Nephron (organoid): ENCODE data around the gene PNPLA6.
A peak's percentile ranks its signal among the peaks of the same experiment; 100 is the strongest.

Source experiments
- H3K27ac Mint-ChIP-seq, 3 experiments: 2 replicates each; pipeline ENCODE4 v1.8.0; 2020; ENCODE audit warnings: mixed read lengths in 3 of 3, mild to moderate bottlenecking in 2 of 3, moderate library complexity in 1 of 3
- H3K27me3 Mint-ChIP-seq: 2 replicates; pipeline ENCODE4 v1.8.0; 2021; ENCODE audit warnings: low read depth, mild to moderate bottlenecking, moderate library complexity, mixed read lengths
- H3K36me3 Mint-ChIP-seq: 2 replicates; pipeline ENCODE4 v1.8.0; 2020; ENCODE audit warnings: low read depth, mixed read lengths
- H3K4me1 Mint-ChIP-seq: 2 replicates; pipeline ENCODE4 v1.8.0; 2020; ENCODE audit warnings: mixed read lengths
- H3K4me3 Mint-ChIP-seq, 3 experiments: 2 replicates each; pipeline ENCODE4 v1.8.0; 2020; ENCODE audit warnings: mild to moderate bottlenecking in 3 of 3, mixed read lengths in 3 of 3, moderate library complexity in 2 of 3
- H3K9me3 Mint-ChIP-seq: 2 replicates; pipeline ENCODE4 v1.8.0; 2020; ENCODE audit warnings: mixed read lengths
- CTCF ChIP-seq, 3 experiments: fragments of 200-600 bp; sonication (generic); IDR thresholded peaks; one replicate each; pipeline ENCODE4 v1.5.0; 2021; ENCODE audit warnings: antibody characterized with exemption in 3 of 3; ENCODE audit not compliant: unreplicated experiment in 3 of 3

PNPLA6 gene

GRCh38 chr19:7550987-7551761, 15.7 kb downstream of the PNPLA6 start:
- Mint-ChIP-seq H3K9me3 (no peaks in the 10 kb centered on the region), H3K4me3 (peak overlapping the region; percentile 72 to 75 (median 75)), H3K27ac (peak overlapping the region in 2 of 3 experiments; percentile 16 to 19), H3K27me3 (peaks cover 6% of the 10 kb centered on the region), H3K36me3 (peaks cover 11% of the 10 kb centered on the region), H3K4me1 (peaks cover 5% of the 10 kb centered on the region)
- TF ChIP-seq CTCF (IDR thresholded peaks at IDR 0.05; ENCODE audit: unreplicated experiment in 3 of 3): no peak

GRCh38 chr19:7552781-7553180, 17.3 kb downstream of the PNPLA6 start:
- Mint-ChIP-seq H3K27me3 (peaks cover 6% of the 10 kb centered on the region), H3K4me3 (peak overlapping the region in 2 of 3 experiments; percentile 41 to 53)

GRCh38 chr19:7554565-7554964, 19.0 kb downstream of the PNPLA6 start:
- H3K27me3 Mint-ChIP-seq: peaks cover 3% of the 10 kb centered on the region
- no peak for TF ChIP-seq CTCF (IDR thresholded peaks at IDR 0.05; ENCODE audit: unreplicated experiment in 3 of 3)
- no peaks in the 10 kb centered on the region for H3K9me3 Mint-ChIP-seq

More at GRCh38 chr19:7552781-7553180, 17.3 kb downstream of the PNPLA6 start:
- Mint-ChIP-seq H3K4me1 (peaks cover 5% of the 10 kb centered on the region), H3K9me3 (no peaks in the 10 kb centered on the region), H3K36me3 (peaks cover 21% of the 10 kb centered on the region), H3K27ac (peak overlapping the region in 1 of 3 experiments; percentile 61)
- no peak for TF ChIP-seq CTCF (IDR thresholded peaks at IDR 0.05; ENCODE audit: unreplicated experiment in 3 of 3)

GRCh38 chr19:7554990-7555864, 19.7 kb downstream of the PNPLA6 start:
- peaks cover 5% of the 10 kb centered on the region for H3K4me1 Mint-ChIP-seq

More at GRCh38 chr19:7554565-7554964, 19.0 kb downstream of the PNPLA6 start:
- Mint-ChIP-seq H3K4me3 (no peak overlapping the region), H3K27ac (no peak overlapping the region), H3K4me1 (peaks cover 5% of the 10 kb centered on the region), H3K36me3 (peaks cover 35% of the 10 kb centered on the region)

GRCh38 chr19:7556696-7557315, 21.3 kb downstream of the PNPLA6 start:
- H3K4me3 Mint-ChIP-seq: no peak overlapping the region
- TF ChIP-seq CTCF (IDR thresholded peaks at IDR 0.05; ENCODE audit: unreplicated experiment in 3 of 3): no peak
- no peaks in the 10 kb centered on the region for H3K9me3 Mint-ChIP-seq
- H3K27me3 Mint-ChIP-seq: no peaks in the 10 kb centered on the region
- no peaks in the 10 kb centered on the region for H3K4me1 Mint-ChIP-seq
- H3K36me3 Mint-ChIP-seq: peaks cover 37% of the 10 kb centered on the region
- H3K27ac Mint-ChIP-seq: no peak overlapping the region

More at GRCh38 chr19:7554990-7555864, 19.7 kb downstream of the PNPLA6 start:
- H3K4me3 Mint-ChIP-seq: no peak overlapping the region
- no peaks in the 10 kb centered on the region for H3K27me3 Mint-ChIP-seq
- H3K9me3 Mint-ChIP-seq: no peaks in the 10 kb centered on the region
- no peak overlapping the region for H3K27ac Mint-ChIP-seq
- H3K36me3 Mint-ChIP-seq: peaks cover 38% of the 10 kb centered on the region
- TF ChIP-seq CTCF (IDR thresholded peaks at IDR 0.05; ENCODE audit: unreplicated experiment in 3 of 3): no peak
